Progenitor cell of endocrine pancreas (in vitro differentiated cells): Measurements from ENCODE around the gene IREB2. TPM values are rescaled to one million over a fixed set of nuclear protein-coding genes. Genes with fewer than 3 reads are reported as not detected.
"Not testable (repeated sequence)": the region's sequence is repeated elsewhere in the genome, so short reads cannot be mapped to it uniquely, and the experiment has no call there.

ENCODE experiments used
- DNase-seq: peaks from one replicate; pipeline ENCODE4 v3.0.0; 2021; ENCODE audit warnings: low spot score; ENCODE audit not compliant: unreplicated experiment
- H3K27ac Mint-ChIP-seq: 2 replicates; pipeline ENCODE4 v1.8.0; 2021; ENCODE audit warnings: mild to moderate bottlenecking, moderate library complexity, mixed read lengths
- H3K27me3 Mint-ChIP-seq: 2 replicates; pipeline ENCODE4 v1.8.0; 2021; ENCODE audit warnings: mixed read lengths
- H3K36me3 Mint-ChIP-seq: 2 replicates; pipeline ENCODE4 v1.8.0; 2022; ENCODE audit warnings: mixed read lengths; ENCODE audit not compliant: insufficient read depth
- H3K4me1 Mint-ChIP-seq: 2 replicates; pipeline ENCODE4 v1.8.0; 2021; ENCODE audit warnings: low read depth, mixed read lengths
- H3K4me3 Mint-ChIP-seq: 2 replicates; pipeline ENCODE4 v1.8.0; 2021; ENCODE audit warnings: low read depth, mild to moderate bottlenecking, moderate library complexity, mixed read lengths
- H3K9me3 Mint-ChIP-seq: 2 replicates; pipeline ENCODE4 v1.8.0; 2021; ENCODE audit warnings: low read depth, mixed read lengths
- CTCF ChIP-seq: fragments of 200-600 bp; sonication (generic); IDR thresholded peaks from one replicate; pipeline ENCODE4 v1.5.0; 2021; ENCODE audit warnings: antibody characterized with exemption, mild to moderate bottlenecking; ENCODE audit not compliant: unreplicated experiment
- total RNA-seq: library from RNA; stranded (reverse); gene quantifications from 2 replicates; pipeline ENCODE4 v1.2.1, GENCODE V29; 2021

Gene IREB2
- total RNA-seq, 1 donor from 2014 or later: 95.3 TPM

- Mint-ChIP-seq H3K9me3 (no peaks in the 10 kb centered on the region), H3K27me3 (peaks cover 16% of the 10 kb centered on the region), H3K4me1 (peaks cover 8% of the 10 kb centered on the region), H3K4me3 (no peak overlapping the region), H3K27ac (no peak overlapping the region), H3K36me3 (no peaks in the 10 kb centered on the region)
- no peak for TF ChIP-seq CTCF
- DNase-seq: no peak
Measured at GRCh38 chr15:78434134-78434533, 3.9 kb upstream of the IREB2 start.

GRCh38 chr15:78434711-78435110 is 3.3 kb upstream of the IREB2 start:
- not testable (repeated sequence) for DNase-seq, H3K27ac Mint-ChIP-seq
- H3K4me1 Mint-ChIP-seq: peaks cover 10% of the 10 kb centered on the region

GRCh38 chr15:78437107-78437761 is 782 bp upstream of the IREB2 start:
- no peak for TF ChIP-seq CTCF
- peak overlapping the region; percentile 95 for H3K4me3 Mint-ChIP-seq
- peak overlapping the region; percentile 99 for H3K27ac Mint-ChIP-seq
- DNase-seq: no peak
- H3K4me1 Mint-ChIP-seq: peaks cover 13% of the 10 kb centered on the region
- H3K9me3 Mint-ChIP-seq: no peaks in the 10 kb centered on the region
- peaks cover 3% of the 10 kb centered on the region for H3K27me3 Mint-ChIP-seq
- H3K36me3 Mint-ChIP-seq: peaks cover 5% of the 10 kb centered on the region

More at GRCh38 chr15:78434711-78435110, 3.3 kb upstream of the IREB2 start:
- not testable (repeated sequence) for H3K36me3 Mint-ChIP-seq, H3K4me3 Mint-ChIP-seq, H3K9me3 Mint-ChIP-seq
- peaks cover 14% of the 10 kb centered on the region for H3K27me3 Mint-ChIP-seq

GRCh38 chr15:78438619-78439285 is 736 bp downstream of the IREB2 start:
- H3K27ac Mint-ChIP-seq: peak overlapping the region; percentile 99
- H3K4me1 Mint-ChIP-seq: peaks cover 16% of the 10 kb centered on the region
- DNase-seq: peak; percentile 12
- H3K27me3 Mint-ChIP-seq: no peaks in the 10 kb centered on the region
- H3K36me3 Mint-ChIP-seq: peaks cover 8% of the 10 kb centered on the region
- H3K9me3 Mint-ChIP-seq: no peaks in the 10 kb centered on the region
- H3K4me3 Mint-ChIP-seq: peak overlapping the region; percentile 95
- peak; percentile 45 for TF ChIP-seq CTCF

- DNase-seq: no peak
- Mint-ChIP-seq H3K36me3 (peaks cover 11% of the 10 kb centered on the region), H3K4me3 (peak overlapping the region; percentile 19), H3K27me3 (no peaks in the 10 kb centered on the region), H3K4me1 (peaks cover 16% of the 10 kb centered on the region), H3K9me3 (no peaks in the 10 kb centered on the region), H3K27ac (peak overlapping the region; percentile 57)
- no peak for TF ChIP-seq CTCF
Measured at GRCh38 chr15:78440375-78441373, 2.7 kb downstream of the IREB2 start.
